ENCODE results near the gene KCTD20.

GRCh38 chr6:36442671-36443470 lies at the start of gene KCTD20, which contains the start of gene PXT1:
- TF ChIP-seq REST (IDR thresholded peaks at IDR 0.05; ENCODE audit: low read depth) (no peak), TCF12 (IDR thresholded peaks at IDR 0.05; ENCODE audit: low read depth) (no peak), EP300 (IDR thresholded peaks at IDR 0.05; ENCODE audit: borderline replicate concordance) (no peak), MAX (IDR thresholded peaks at IDR 0.05) (peak; percentile 74), RAD21 (IDR thresholded peaks at IDR 0.05; ENCODE audit: low read depth) (no peak), USF1 (IDR thresholded peaks at IDR 0.05) (no peak), YY1 (IDR thresholded peaks at IDR 0.05; ENCODE audit: low read depth) (peak; percentile 17; the same call in 1 of the 2 replicates), CEBPB (IDR thresholded peaks at IDR 0.05) (no peak)
